ENCODE measurements around the gene BCAS3. TPM values are rescaled to one million over a fixed set of nuclear protein-coding genes. Genes with fewer than 3 reads are reported as not detected.

The BCAS3 gene
- total RNA-seq, 1 donor from 2014 or later = 30.5 TPM

GRCh38 chr17:61177351-61177750 lies 499.7 kb downstream of the BCAS3 start:
- no peaks in the 10 kb centered on the region for H3K27me3 Mint-ChIP-seq (ENCODE audit: low read depth)
- no peak for DNase-seq (ENCODE audit: low read depth, low spot score)
- H3K9me3 Mint-ChIP-seq = peaks cover 11% of the 10 kb centered on the region
- peaks cover 50% of the 10 kb centered on the region for H3K4me1 Mint-ChIP-seq
- H3K4me3 Mint-ChIP-seq = no peak overlapping the region
- no peak overlapping the region for H3K27ac Mint-ChIP-seq (ENCODE audit: unreplicated experiment)
- no peak for TF ChIP-seq CTCF (conservative IDR thresholded peaks at IDR 0.05)
- H3K36me3 Mint-ChIP-seq (ENCODE audit: low read depth) = peaks cover 3% of the 10 kb centered on the region

- H3K4me1 Mint-ChIP-seq = peaks cover 58% of the 10 kb centered on the region
- no peak for DNase-seq (ENCODE audit: low read depth, low spot score)
- H3K36me3 Mint-ChIP-seq (ENCODE audit: low read depth) = peaks cover 3% of the 10 kb centered on the region
- no peak overlapping the region for H3K4me3 Mint-ChIP-seq
- H3K27me3 Mint-ChIP-seq (ENCODE audit: low read depth) = no peaks in the 10 kb centered on the region
- TF ChIP-seq CTCF (conservative IDR thresholded peaks at IDR 0.05) = no peak
- H3K9me3 Mint-ChIP-seq = peaks cover 11% of the 10 kb centered on the region
- peak overlapping the region; percentile 31 for H3K27ac Mint-ChIP-seq (ENCODE audit: unreplicated experiment)
Observed at GRCh38 chr17:61178284-61178683, 500.6 kb downstream of the BCAS3 start.

- TF ChIP-seq CTCF (conservative IDR thresholded peaks at IDR 0.05) = no peak
- peaks cover under 1% of the 10 kb centered on the region for H3K36me3 Mint-ChIP-seq (ENCODE audit: low read depth)
- DNase-seq (ENCODE audit: low read depth, low spot score) = peak; percentile 30
- H3K4me1 Mint-ChIP-seq = peaks cover 63% of the 10 kb centered on the region
- no peaks in the 10 kb centered on the region for H3K27me3 Mint-ChIP-seq (ENCODE audit: low read depth)
- H3K9me3 Mint-ChIP-seq = peaks cover 7% of the 10 kb centered on the region
- H3K27ac Mint-ChIP-seq (ENCODE audit: unreplicated experiment) = peak overlapping the region; percentile 90
- peak overlapping the region; percentile 59 for H3K4me3 Mint-ChIP-seq
Observed at GRCh38 chr17:61179380-61179806, 501.7 kb downstream of the BCAS3 start.

- Mint-ChIP-seq H3K27me3 (ENCODE audit: low read depth) (no peaks in the 10 kb centered on the region), H3K4me1 (peaks cover 73% of the 10 kb centered on the region), H3K4me3 (no peak overlapping the region), H3K36me3 (ENCODE audit: low read depth) (no peaks in the 10 kb centered on the region), H3K27ac (ENCODE audit: unreplicated experiment) (no peak overlapping the region), H3K9me3 (peaks cover 5% of the 10 kb centered on the region)
- TF ChIP-seq CTCF (conservative IDR thresholded peaks at IDR 0.05) = no peak
- DNase-seq (ENCODE audit: low read depth, low spot score) = no peak
Observed at GRCh38 chr17:61183793-61184192, 506.1 kb downstream of the BCAS3 start.

GRCh38 chr17:61185385-61185784 lies 507.7 kb downstream of the BCAS3 start:
- H3K4me1 Mint-ChIP-seq = peaks cover 70% of the 10 kb centered on the region
- peaks cover 5% of the 10 kb centered on the region for H3K36me3 Mint-ChIP-seq (ENCODE audit: low read depth)
- no peak for TF ChIP-seq CTCF (conservative IDR thresholded peaks at IDR 0.05)
- H3K27ac Mint-ChIP-seq (ENCODE audit: unreplicated experiment) = no peak overlapping the region
- DNase-seq (ENCODE audit: low read depth, low spot score) = no peak
- H3K4me3 Mint-ChIP-seq = no peak overlapping the region
- peaks cover 4% of the 10 kb centered on the region for H3K9me3 Mint-ChIP-seq
- no peaks in the 10 kb centered on the region for H3K27me3 Mint-ChIP-seq (ENCODE audit: low read depth)

GRCh38 chr17:61187038-61187437 lies 509.4 kb downstream of the BCAS3 start:
- Mint-ChIP-seq H3K4me3 (peak overlapping the region; percentile 74), H3K27ac (ENCODE audit: unreplicated experiment) (no peak overlapping the region), H3K9me3 (no peaks in the 10 kb centered on the region), H3K4me1 (peaks cover 60% of the 10 kb centered on the region), H3K36me3 (ENCODE audit: low read depth) (peaks cover 5% of the 10 kb centered on the region), H3K27me3 (ENCODE audit: low read depth) (no peaks in the 10 kb centered on the region)
- TF ChIP-seq CTCF (conservative IDR thresholded peaks at IDR 0.05) = no peak
- DNase-seq (ENCODE audit: low read depth, low spot score) = no peak
